ENCODE measurements around the gene ISY1.
A peak's percentile ranks its signal among the peaks of the same experiment; 100 is the strongest.
"Not testable (repeated sequence)": the region's sequence is repeated elsewhere in the genome, so short reads cannot be mapped to it uniquely, and the experiment has no call there.

ISY1 gene

DNA sequence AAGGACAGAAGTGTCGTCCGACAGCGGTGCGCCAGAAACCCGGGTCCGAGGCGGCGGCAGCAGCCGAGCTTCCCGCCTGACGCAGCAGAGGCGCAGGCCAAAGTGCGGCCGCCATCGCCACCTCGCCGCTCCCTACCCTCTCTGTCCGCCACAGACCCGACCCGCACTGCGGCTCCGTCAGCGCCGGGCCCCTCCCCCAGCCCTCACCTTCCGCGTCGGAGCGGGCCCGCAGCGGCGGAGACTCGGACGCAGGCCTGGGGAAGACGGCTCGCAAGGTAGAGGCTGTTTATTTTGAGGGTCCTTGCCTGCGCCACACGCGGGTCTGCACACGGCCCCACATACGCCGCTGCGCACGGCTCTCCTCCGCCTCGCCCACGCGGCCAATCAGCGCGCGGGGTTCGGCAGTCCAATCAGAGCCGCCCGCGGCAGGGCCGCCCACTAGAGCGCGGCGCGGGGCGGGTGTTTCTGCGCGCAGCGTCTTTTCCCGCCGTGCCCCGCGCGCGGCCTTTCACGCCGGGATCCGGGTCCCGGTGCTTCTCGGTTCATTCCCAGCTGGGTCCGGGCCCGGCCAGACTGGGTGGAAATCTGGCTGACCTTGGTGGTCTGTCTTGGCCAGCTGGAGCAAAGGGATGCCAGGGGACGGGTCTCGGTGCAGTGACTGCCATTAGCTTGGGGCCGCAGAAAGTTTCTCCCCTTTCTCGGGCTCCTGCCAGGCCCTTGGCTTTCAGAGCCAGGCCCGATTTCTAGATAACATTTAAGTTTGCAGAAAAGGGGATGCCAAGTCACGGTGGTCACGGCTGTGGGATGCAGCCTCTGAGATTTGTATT, 22.9 kb upstream of the ISY1 start, which contains the start of gene CNBP:
TSS of gene CNBP (minus strand) at position 328 of the 827 bp plus-strand sequence. CDS start 12,139 bp downstream, outside the sequence.
- Mint-ChIP-seq H3K4me3 (peak within 1 kb of the TSS; percentile 92), H3K4me1 (ENCODE audit: low read depth) (peaks cover 31% of the 10 kb centered on the region), H3K36me3 (ENCODE audit: low read depth) (peaks cover 57% of the 10 kb centered on the region), H3K27ac (peak within 1 kb of the TSS; percentile 99), H3K9me3 (no peaks in the 10 kb centered on the region), H3K27me3 (no peaks in the 10 kb centered on the region)
- intact Hi-C loops (cut with micrococcal nuclease), result loop anchor here (1.0 to 2.0 kb wide), 2 partner anchors 61 to 62 kb away; no protein-coding TSS in a partner anchor

DNA sequence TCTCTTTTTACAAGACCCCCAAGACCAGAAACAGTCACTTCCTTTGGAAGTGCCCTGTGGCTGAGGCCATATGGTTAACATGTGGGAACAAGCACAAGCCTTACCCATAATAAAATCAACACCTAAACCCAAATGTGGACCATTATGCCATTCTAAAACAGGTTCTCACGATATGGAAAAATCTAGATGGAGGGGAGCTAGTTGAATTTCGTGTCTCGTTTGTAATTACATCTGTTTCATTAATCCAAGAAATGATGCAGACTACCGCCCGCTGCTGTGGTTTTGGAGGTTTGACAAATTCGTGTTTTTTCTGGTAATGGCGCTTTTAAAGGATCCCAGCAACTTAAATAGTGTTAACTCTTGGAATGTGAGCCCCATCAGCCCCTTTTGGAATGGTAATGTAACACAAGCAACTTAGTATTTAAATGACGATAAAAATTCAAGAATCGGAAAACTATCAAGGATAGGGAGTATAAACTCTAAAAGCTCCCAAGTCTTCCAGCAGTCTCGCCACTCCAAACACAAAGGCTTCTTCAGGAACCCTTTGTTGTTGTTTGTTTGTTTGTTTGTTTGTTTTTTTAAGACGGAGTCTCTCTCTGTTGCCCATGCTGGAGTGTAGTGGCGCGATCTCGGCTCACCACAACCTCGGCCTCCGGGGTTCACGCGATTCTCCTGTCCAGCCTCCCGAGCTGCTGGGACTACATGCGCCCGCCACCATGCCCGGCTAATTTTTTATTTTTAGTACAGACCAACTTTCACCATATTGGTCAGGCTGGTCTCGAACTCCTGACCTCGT, 21.7 kb upstream of the ISY1 start:
- peaks cover 29% of the 10 kb centered on the region for H3K4me1 Mint-ChIP-seq (ENCODE audit: low read depth)
- H3K27ac Mint-ChIP-seq, result peak overlapping the region; percentile 99
- no peaks in the 10 kb centered on the region for H3K27me3 Mint-ChIP-seq

DNA sequence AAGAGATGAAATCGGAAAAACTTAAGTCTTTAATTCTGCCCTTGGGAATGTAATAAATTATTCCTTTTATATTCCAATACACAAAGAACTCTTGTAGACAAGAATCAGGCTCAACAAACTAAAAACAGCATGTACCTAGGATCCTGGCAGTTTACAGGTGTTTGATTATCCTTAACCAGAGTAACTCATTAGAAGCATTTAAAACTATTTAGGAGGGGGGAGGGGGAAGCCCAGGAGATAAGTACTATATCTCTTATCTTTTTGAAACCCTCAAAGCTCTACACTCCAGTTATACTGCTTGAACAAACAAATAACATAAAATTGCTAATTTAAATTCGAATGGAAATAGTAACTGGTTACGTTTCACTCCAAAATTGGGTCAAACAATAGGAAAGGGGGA, 21.0 kb upstream of the ISY1 start:
- Mint-ChIP-seq H3K4me1 (ENCODE audit: low read depth) (peaks cover 34% of the 10 kb centered on the region), H3K9me3 (no peaks in the 10 kb centered on the region), H3K4me3 (peak overlapping the region; percentile 92), H3K27ac (peak overlapping the region; percentile 99), H3K27me3 (no peaks in the 10 kb centered on the region), H3K36me3 (ENCODE audit: low read depth) (peaks cover 76% of the 10 kb centered on the region)
- intact Hi-C loops (cut with micrococcal nuclease), result loop anchor here (2.0 kb wide), 1 partner anchor 59 kb away; no protein-coding TSS in a partner anchor

More for the DNA sequence above, 21.7 kb upstream of the ISY1 start:
- peaks cover 69% of the 10 kb centered on the region for H3K36me3 Mint-ChIP-seq (ENCODE audit: low read depth)
- no peaks in the 10 kb centered on the region for H3K9me3 Mint-ChIP-seq
- intact Hi-C loops (cut with micrococcal nuclease), result loop anchor here (1.0 to 2.0 kb wide), 2 partner anchors 60 to 63 kb away; no protein-coding TSS in a partner anchor
- peak overlapping the region; percentile 92 for H3K4me3 Mint-ChIP-seq

- peaks cover 39% of the 10 kb centered on the region for H3K4me1 Mint-ChIP-seq (ENCODE audit: low read depth)
- H3K36me3 Mint-ChIP-seq (ENCODE audit: low read depth), result peaks cover 90% of the 10 kb centered on the region
- intact Hi-C loops (cut with micrococcal nuclease), result no loop called here
Measured at GRCh38 chr3:129180461-129180860, 19.6 kb upstream of the ISY1 start.

GRCh38 chr3:129176051-129176450, 15.2 kb upstream of the ISY1 start:
- H3K27me3 Mint-ChIP-seq, result no peaks in the 10 kb centered on the region
- peak overlapping the region; percentile 10 for H3K4me3 Mint-ChIP-seq
- H3K9me3 Mint-ChIP-seq, result no peaks in the 10 kb centered on the region
- intact Hi-C loops (cut with micrococcal nuclease), result no loop called here
- H3K27ac Mint-ChIP-seq, result no peak overlapping the region
- peaks cover 59% of the 10 kb centered on the region for H3K4me1 Mint-ChIP-seq (ENCODE audit: low read depth)
- peaks cover 96% of the 10 kb centered on the region for H3K36me3 Mint-ChIP-seq (ENCODE audit: low read depth)

More at GRCh38 chr3:129180461-129180860, 19.6 kb upstream of the ISY1 start:
- Mint-ChIP-seq H3K9me3 (no peaks in the 10 kb centered on the region), H3K4me3 (peak overlapping the region; percentile 92), H3K27ac (peak overlapping the region; percentile 99), H3K27me3 (no peaks in the 10 kb centered on the region)

DNA sequence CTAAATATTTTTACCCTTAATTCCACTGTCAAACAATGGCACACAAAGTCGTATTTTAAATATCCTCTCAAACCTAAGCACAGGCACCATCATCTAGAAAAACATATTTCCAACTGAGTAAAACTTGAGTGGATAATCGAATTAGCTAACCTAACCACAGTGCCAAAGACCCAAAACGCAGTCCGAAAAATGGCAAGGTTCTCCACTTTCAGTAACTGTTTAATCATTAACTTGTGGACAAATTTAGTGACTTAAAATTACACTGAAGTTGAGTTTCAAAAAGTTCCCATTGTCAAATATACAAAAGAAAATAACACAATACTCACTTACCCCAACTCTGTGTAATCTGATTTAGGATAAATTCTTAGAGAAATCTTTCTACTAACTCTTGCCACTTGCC, 12.9 kb upstream of the ISY1 start:
- intact Hi-C loops (cut with micrococcal nuclease), result no loop called here
- Mint-ChIP-seq H3K4me3 (no peak overlapping the region), H3K9me3 (no peaks in the 10 kb centered on the region), H3K27me3 (no peaks in the 10 kb centered on the region), H3K36me3 (ENCODE audit: low read depth) (peaks cover 96% of the 10 kb centered on the region), H3K27ac (no peak overlapping the region), H3K4me1 (ENCODE audit: low read depth) (peaks cover 47% of the 10 kb centered on the region)

DNA sequence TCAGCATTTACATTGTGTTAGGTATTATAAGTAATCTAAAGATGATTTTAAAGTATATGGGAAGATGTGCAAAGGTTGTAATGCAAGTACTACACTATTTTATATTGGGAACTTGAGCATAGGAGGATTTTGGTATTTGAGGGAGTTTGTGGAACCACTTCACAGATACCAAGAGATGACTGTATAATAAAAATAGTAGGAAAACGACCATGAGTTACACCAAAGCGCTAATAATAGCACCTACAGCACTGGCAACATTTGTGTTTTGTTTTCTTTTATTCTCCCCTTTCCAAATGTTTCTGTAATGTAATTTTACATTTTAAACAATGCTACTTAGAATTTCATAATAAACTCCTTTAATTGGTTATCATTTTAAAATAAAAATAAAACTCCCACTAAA, 12.3 kb upstream of the ISY1 start:
- no peak overlapping the region for H3K4me3 Mint-ChIP-seq
- H3K9me3 Mint-ChIP-seq, result no peaks in the 10 kb centered on the region
- no peak overlapping the region for H3K27ac Mint-ChIP-seq
- intact Hi-C loops (cut with micrococcal nuclease), result no loop called here
- H3K27me3 Mint-ChIP-seq, result no peaks in the 10 kb centered on the region
- H3K4me1 Mint-ChIP-seq (ENCODE audit: low read depth), result peaks cover 47% of the 10 kb centered on the region
- H3K36me3 Mint-ChIP-seq (ENCODE audit: low read depth), result peaks cover 96% of the 10 kb centered on the region

- peaks cover 88% of the 10 kb centered on the region for H3K36me3 Mint-ChIP-seq (ENCODE audit: low read depth)
- no peaks in the 10 kb centered on the region for H3K9me3 Mint-ChIP-seq
- H3K27me3 Mint-ChIP-seq, result no peaks in the 10 kb centered on the region
- intact Hi-C loops (cut with micrococcal nuclease), result no loop called here
- no peak overlapping the region for H3K27ac Mint-ChIP-seq
- H3K4me3 Mint-ChIP-seq, result no peak overlapping the region
- peaks cover 45% of the 10 kb centered on the region for H3K4me1 Mint-ChIP-seq (ENCODE audit: low read depth)
Measured at GRCh38 chr3:129166579-129167332, 5.9 kb upstream of the ISY1 start.

- H3K27me3 Mint-ChIP-seq; H3K27ac Mint-ChIP-seq; H3K4me3 Mint-ChIP-seq; H3K9me3 Mint-ChIP-seq; intact Hi-C loops (cut with micrococcal nuclease): not testable (repeated sequence)
- H3K4me1 Mint-ChIP-seq (ENCODE audit: low read depth), result peaks cover 38% of the 10 kb centered on the region
- peaks cover 87% of the 10 kb centered on the region for H3K36me3 Mint-ChIP-seq (ENCODE audit: low read depth)
Measured at GRCh38 chr3:129165594-129165993, 4.7 kb upstream of the ISY1 start.

DNA sequence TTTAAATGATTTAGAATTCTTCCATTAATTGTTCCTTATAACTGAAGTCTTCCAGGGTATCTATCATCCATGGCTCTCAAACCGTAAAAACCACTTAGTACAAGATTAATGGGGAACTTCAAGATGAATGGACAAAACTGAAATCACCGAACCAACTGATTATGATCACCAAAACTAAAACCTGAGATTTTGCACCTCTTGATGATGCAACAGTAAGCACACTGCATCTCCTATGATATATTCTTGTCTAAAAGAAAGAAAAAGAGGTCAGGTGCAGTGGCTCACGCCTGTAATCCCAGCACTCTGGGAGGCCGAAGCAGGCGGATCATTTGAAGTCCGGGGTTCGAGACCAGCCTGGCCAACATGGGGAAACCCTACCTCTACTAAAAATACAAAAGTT, 3.6 kb upstream of the ISY1 start:
- Mint-ChIP-seq H3K36me3 (ENCODE audit: low read depth) (peaks cover 79% of the 10 kb centered on the region), H3K27me3 (no peaks in the 10 kb centered on the region), H3K4me3 (no peak overlapping the region), H3K4me1 (ENCODE audit: low read depth) (peaks cover 44% of the 10 kb centered on the region), H3K27ac (no peak overlapping the region), H3K9me3 (no peaks in the 10 kb centered on the region)
- intact Hi-C loops (cut with micrococcal nuclease), result no loop called here

GRCh38 chr3:129162729-129163579, 2.1 kb upstream of the ISY1 start:
- H3K27ac Mint-ChIP-seq, result peak overlapping the region; percentile 100
- peak overlapping the region; percentile 97 for H3K4me3 Mint-ChIP-seq
- H3K27me3 Mint-ChIP-seq, result no peaks in the 10 kb centered on the region
- no peaks in the 10 kb centered on the region for H3K9me3 Mint-ChIP-seq
- intact Hi-C loops (cut with micrococcal nuclease), result no loop called here
- H3K4me1 Mint-ChIP-seq (ENCODE audit: low read depth), result peaks cover 50% of the 10 kb centered on the region
- H3K36me3 Mint-ChIP-seq (ENCODE audit: low read depth), result peaks cover 77% of the 10 kb centered on the region

- Mint-ChIP-seq H3K9me3 (no peaks in the 10 kb centered on the region), H3K4me3 (peak overlapping the region; percentile 97), H3K4me1 (ENCODE audit: low read depth) (peaks cover 49% of the 10 kb centered on the region), H3K27ac (peak overlapping the region; percentile 100), H3K27me3 (no peaks in the 10 kb centered on the region), H3K36me3 (ENCODE audit: low read depth) (peaks cover 76% of the 10 kb centered on the region)
- intact Hi-C loops (cut with micrococcal nuclease), result loop anchor here (1.0 kb wide), 1 partner anchor 87 kb away; the partner anchor contains the start of gene COPG1
Measured at GRCh38 chr3:129161860-129162271, 1.0 kb upstream of the ISY1 start.

GRCh38 chr3:129144786-129145185, 16.1 kb downstream of the ISY1 start:
- Mint-ChIP-seq H3K4me1 (ENCODE audit: low read depth) (no peaks in the 10 kb centered on the region), H3K27ac (no peak overlapping the region), H3K4me3 (no peak overlapping the region), H3K36me3 (ENCODE audit: low read depth) (peaks cover 86% of the 10 kb centered on the region), H3K9me3 (no peaks in the 10 kb centered on the region), H3K27me3 (no peaks in the 10 kb centered on the region)
- intact Hi-C loops (cut with micrococcal nuclease), result no loop called here

Data from dendritic cell treated with granulocyte-macrophage colony-stimulating factor and Interleukin-4, amounts not matched to agents 40 ng/mL and 50 ng/mL, for 4 days (primary cell).